Mucosa of descending colon (tissue), 3 donors: ENCODE results near the gene GIGYF2. TPM values are rescaled to one million over a fixed set of nuclear protein-coding genes. Genes with fewer than 3 reads are reported as not detected.

Experiments used
- ATAC-seq: fragments of 200-7000 bp; cut with Tn5 transposase; one replicate; pipeline ENCODE4 v1.9.1; 2020; ENCODE audit warnings: mild to moderate bottlenecking, moderate library complexity
- DNase-seq, 3 donors: peaks; one replicate each; pipeline ENCODE4 v3.0.0-alpha.2; 2020
- H3K36me3 ChIP-seq: fragments of 200-600 bp; one replicate; pipeline ENCODE4 v1.8.0; 2021; ENCODE audit warnings: low read depth, mild to moderate bottlenecking
- H3K4me1 ChIP-seq: fragments of 200-600 bp; one replicate; pipeline ENCODE4 v1.8.0; 2021; ENCODE audit warnings: low read depth, mild to moderate bottlenecking
- H3K4me3 ChIP-seq: fragments of 200-600 bp; one replicate; pipeline ENCODE4 v1.8.0; 2021; ENCODE audit warnings: mild to moderate bottlenecking
- H3K9me3 ChIP-seq: fragments of 200-600 bp; one replicate; pipeline ENCODE4 v1.8.0; 2021; ENCODE audit warnings: mild to moderate bottlenecking
- CTCF ChIP-seq: fragments of 200-600 bp; IDR thresholded peaks from one replicate; pipeline ENCODE4 v1.8.0; 2022; ENCODE audit warnings: antibody characterized with exemption, mild to moderate bottlenecking
- intact Hi-C, 2 donors: fragments of 100-400 bp; cut with DNase I in 1 of 2; cut with micrococcal nuclease in 1 of 2; formaldehyde crosslinking; loops; one replicate each; pipeline versions ENCODE4 v1.11.0 to v1.11.1; 2022; cut with DNase I, micrococcal nuclease
- total RNA-seq, 3 donors: library from RNA; stranded (reverse); fragmentation: NEBNext Ultra II Directional in 2 of 3; extraction: Animal tissue kit (Norgen Biotek cat#: 25700) in 2 of 3; gene quantifications; one replicate each; pipeline versions ENCODE4 v1.2.1 to v1.2.4, GENCODE V29; 2021 to 2023
- donor health status: DM: no; HTN: no; CAD: no; lungs with moderate emphysema.
- donor health status: DM: no; HTN: no; CAD: no.
- donor health status: DM: no; HTN: yes; CAD: no.

The GIGYF2 gene
- total RNA-seq, 3 donors from 2014 or later: 57.8 to 82.1 (median 74.8) TPM

- H3K4me1 ChIP-seq: peaks cover 26% of the 10 kb centered on the region
- intact Hi-C loops: no loop called here
- H3K4me3 ChIP-seq: no peak overlapping the region
- no peaks in the 10 kb centered on the region for H3K9me3 ChIP-seq
- no peak for DNase-seq
- no peaks in the 10 kb centered on the region for H3K36me3 ChIP-seq
- TF ChIP-seq CTCF: no peak
- no peak for ATAC-seq
These were observed 173.7 kb downstream of the GIGYF2 start for GRCh38 chr2:232870766-232871371.

GRCh38 chr2:232871418-232871834 lies 174.3 kb downstream of the GIGYF2 start:
- no peak for TF ChIP-seq CTCF
- intact Hi-C loops: no loop called here
- Histone ChIP-seq H3K36me3 (no peaks in the 10 kb centered on the region), H3K4me3 (no peak overlapping the region), H3K9me3 (no peaks in the 10 kb centered on the region), H3K4me1 (peaks cover 24% of the 10 kb centered on the region)
- DNase-seq (no peak), ATAC-seq (no peak)

GRCh38 chr2:232871835-232872736 lies 175.0 kb downstream of the GIGYF2 start:
- TF ChIP-seq CTCF: no peak
- Histone ChIP-seq H3K4me3 (no peak overlapping the region), H3K36me3 (no peaks in the 10 kb centered on the region), H3K4me1 (peaks cover 24% of the 10 kb centered on the region), H3K9me3 (no peaks in the 10 kb centered on the region)
- no peak for ATAC-seq
- peak in 1 of 3 donors; percentile 56 for DNase-seq
- intact Hi-C loops: no loop called here

GRCh38 chr2:232872826-232873225 lies 175.7 kb downstream of the GIGYF2 start:
- intact Hi-C loops: no loop called here
- peaks cover 25% of the 10 kb centered on the region for H3K4me1 ChIP-seq
- no peak for DNase-seq
- no peaks in the 10 kb centered on the region for H3K9me3 ChIP-seq
- TF ChIP-seq CTCF: no peak
- H3K4me3 ChIP-seq: no peak overlapping the region
- H3K36me3 ChIP-seq: no peaks in the 10 kb centered on the region
- no peak for ATAC-seq

GRCh38 chr2:232873292-232873908 lies 176.3 kb downstream of the GIGYF2 start:
- ATAC-seq: peak; percentile 2
- peak in 2 of 3 donors; percentile 24 to 67 for DNase-seq
- no peak overlapping the region for H3K4me3 ChIP-seq
- H3K36me3 ChIP-seq: no peaks in the 10 kb centered on the region
- no peak for TF ChIP-seq CTCF
- intact Hi-C loops: no loop called here
- peaks cover 29% of the 10 kb centered on the region for H3K4me1 ChIP-seq
- no peaks in the 10 kb centered on the region for H3K9me3 ChIP-seq
